OCI-LY7 (cell line): ENCODE data around the gene MAPRE2. TPM values are rescaled to one million over a fixed set of nuclear protein-coding genes. Genes with fewer than 3 reads are reported as not detected.

Experiments
- BruUV-seq: library from RNA; stranded (reverse); fragments of 400-500 nt; replicated peaks from 2 replicates; lab custom pipeline; 2021; lab: Mats Ljungman, UMichigan
- CTCF ChIA-PET: fragments of 300-600 bp; sonication (Branson Sonifier 250); formaldehyde crosslinking; loops from one replicate; lab custom pipeline; 2022; ENCODE audit warnings: antibody characterized with exemption; ENCODE audit not compliant: unreplicated experiment; lab: Charles Lee
- POLR2A ChIA-PET: fragments of 300-600 bp; sonication (Branson Sonifier 250); formaldehyde crosslinking; loops from one replicate; lab custom pipeline; 2022; ENCODE audit warnings: antibody characterized with exemption; lab: Charles Lee
- DNase-seq: peaks from one replicate; pipeline ENCODE4 v3.0.0-alpha.2; 2015; ENCODE audit warnings: low spot score
- H2AFZ ChIP-seq: fragments of 200-600 bp; sonication (generic), shearing (Covaris generic); 2 replicates; pipeline ENCODE4 v1.6.1; 2014; ENCODE audit warnings: mild to moderate bottlenecking, antibody characterized with exemption, low read length, moderate library complexity
- H3K27ac ChIP-seq: fragments of 200-600 bp; sonication (generic); 2 replicates; pipeline ENCODE4 v1.5.1; 2014; ENCODE audit warnings: mixed run types, low read depth, mild to moderate bottlenecking, moderate library complexity, low read length, inconsistent platforms; ENCODE audit not compliant: poor library complexity, severe bottlenecking
- H3K36me3 ChIP-seq: fragments of 200-600 bp; sonication (generic); 2 replicates; pipeline ENCODE4 v1.6.1; 2014; ENCODE audit warnings: mild to moderate bottlenecking, antibody characterized with exemption, low read length, moderate library complexity, mixed read lengths; ENCODE audit not compliant: insufficient read depth
- H3K4me1 ChIP-seq: fragments of 200-600 bp; sonication (generic); 2 replicates; pipeline ENCODE4 v1.5.1; 2014; ENCODE audit warnings: mild to moderate bottlenecking, low read length; ENCODE audit not compliant: insufficient read depth, poor library complexity, severe bottlenecking
- H3K4me2 ChIP-seq: fragments of 200-600 bp; sonication (generic); 2 replicates; pipeline ENCODE4 v1.6.1; 2014; ENCODE audit warnings: mild to moderate bottlenecking, low read length
- H3K4me3 ChIP-seq: fragments of 200-600 bp; sonication (generic); 2 replicates; pipeline ENCODE4 v1.5.1; 2014; ENCODE audit warnings: mild to moderate bottlenecking, low read depth, low read length; ENCODE audit not compliant: poor library complexity, severe bottlenecking
- H3K79me2 ChIP-seq: fragments of 200-600 bp; sonication (generic); 2 replicates; pipeline ENCODE4 v1.6.1; 2016; ENCODE audit warnings: low read depth, mild to moderate bottlenecking, low read length, moderate library complexity, mixed read lengths; ENCODE audit not compliant: insufficient read depth
- H3K9me2 ChIP-seq: fragments of 200-600 bp; sonication (generic); 2 replicates; pipeline ENCODE4 v1.6.1; 2016; ENCODE audit warnings: mild to moderate bottlenecking, low read length, mixed read lengths; ENCODE audit not compliant: insufficient read depth
- H3K9me3 ChIP-seq: fragments of 200-600 bp; sonication (generic); 2 replicates; pipeline ENCODE4 v1.6.1; 2014; ENCODE audit warnings: mild to moderate bottlenecking, mixed run types, low read length, mixed read lengths
- H4K20me1 ChIP-seq: fragments of 200-600 bp; sonication (generic); 2 replicates; pipeline ENCODE4 v1.6.1; 2014; ENCODE audit warnings: mild to moderate bottlenecking, antibody characterized with exemption, low read length, moderate library complexity, mixed read lengths; ENCODE audit not compliant: insufficient read depth
- EZH2phosphoT487 ChIP-seq: fragments of 200-600 bp; sonication (generic); IDR thresholded peaks from 2 replicates; pipeline ENCODE4 v1.6.1; 2018; ENCODE audit warnings: low read depth, borderline replicate concordance, mild to moderate bottlenecking, mixed run types, antibody characterized with exemption, low read length, moderate library complexity, mixed read lengths
- intact Hi-C: fragments of 100-400 bp; cut with micrococcal nuclease; formaldehyde crosslinking; loops from one replicate; pipeline ENCODE4 v1.10.0; 2022; ENCODE audit not compliant: unreplicated experiment
- total RNA-seq, 2 experiments: library from RNA; depleted of rRNA in 1 of 2; stranded (reverse); fragments of >200 nt in 1 of 2; shearing (Covaris generic) in 1 of 2; gene quantifications; 2 replicates each; pipeline ENCODE4 v1.2.3, GENCODE V29; 2014 to 2022
- TF ChIP-seq, protein P1 (sequence below): fragments of 200-600 bp; sonication (generic); conservative IDR thresholded peaks from 2 replicates; pipeline ENCODE4 v1.5.1; 2014; ENCODE audit warnings: mild to moderate bottlenecking, antibody characterized with exemption, low read length, moderate library complexity, mixed read lengths

The MAPRE2 gene
- total RNA-seq, 2 experiments from 2014 or later = 17.1 to 35.2 TPM

DNA sequence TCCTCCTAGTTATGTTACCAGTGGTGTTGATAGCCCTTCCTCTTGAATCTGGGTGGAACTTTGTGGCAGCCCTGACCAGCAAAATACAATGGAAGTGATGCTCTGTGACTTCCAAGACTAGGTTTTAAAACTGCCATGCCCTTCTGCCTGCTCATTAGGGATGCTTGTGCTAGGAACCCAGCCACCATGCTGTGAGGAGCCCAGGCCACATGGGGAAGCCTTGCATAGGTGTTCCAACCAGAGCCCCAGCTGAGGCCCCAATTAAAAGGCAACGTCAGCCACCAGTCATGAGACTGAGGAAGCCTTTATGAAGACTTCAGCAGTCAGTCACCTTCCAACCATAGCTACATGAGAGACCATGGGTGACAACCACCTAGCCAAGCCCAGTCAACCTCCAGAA is 14.0 kb upstream of the MAPRE2 start:
- H3K4me3 ChIP-seq = no peak overlapping the region
- no TSS peak for BruUV-seq
- intact Hi-C loops = loop anchor here (5.0 kb wide), 1 partner anchor 115 kb away; no protein-coding TSS in a partner anchor
- H2AFZ ChIP-seq = no peak overlapping the region
- ChIA-PET CTCF (interaction anchor here (0.6 kb wide), 1 partner anchor 59 kb away, joined by 3 read pairs; no protein-coding TSS in a partner anchor), POLR2A (interaction anchor here (1.5 to 2.2 kb wide), 2 partner anchors 18 to 20 kb away, joined by 3 to 7 read pairs; no protein-coding TSS in a partner anchor)
- no peaks in the 10 kb centered on the region for H3K36me3 ChIP-seq
- DNase-seq = no peak
- H3K9me2 ChIP-seq = no peaks in the 10 kb centered on the region
- no peaks in the 10 kb centered on the region for H4K20me1 ChIP-seq
- H3K4me2 ChIP-seq = no peak overlapping the region
- no peaks in the 10 kb centered on the region for H3K79me2 ChIP-seq
- H3K27ac ChIP-seq = no peak overlapping the region
- peaks cover 22% of the 10 kb centered on the region for H3K4me1 ChIP-seq
- H3K9me3 ChIP-seq = no peaks in the 10 kb centered on the region
- TF ChIP-seq EZH2phosphoT487 = no peak
- TF ChIP-seq, protein P1, sequence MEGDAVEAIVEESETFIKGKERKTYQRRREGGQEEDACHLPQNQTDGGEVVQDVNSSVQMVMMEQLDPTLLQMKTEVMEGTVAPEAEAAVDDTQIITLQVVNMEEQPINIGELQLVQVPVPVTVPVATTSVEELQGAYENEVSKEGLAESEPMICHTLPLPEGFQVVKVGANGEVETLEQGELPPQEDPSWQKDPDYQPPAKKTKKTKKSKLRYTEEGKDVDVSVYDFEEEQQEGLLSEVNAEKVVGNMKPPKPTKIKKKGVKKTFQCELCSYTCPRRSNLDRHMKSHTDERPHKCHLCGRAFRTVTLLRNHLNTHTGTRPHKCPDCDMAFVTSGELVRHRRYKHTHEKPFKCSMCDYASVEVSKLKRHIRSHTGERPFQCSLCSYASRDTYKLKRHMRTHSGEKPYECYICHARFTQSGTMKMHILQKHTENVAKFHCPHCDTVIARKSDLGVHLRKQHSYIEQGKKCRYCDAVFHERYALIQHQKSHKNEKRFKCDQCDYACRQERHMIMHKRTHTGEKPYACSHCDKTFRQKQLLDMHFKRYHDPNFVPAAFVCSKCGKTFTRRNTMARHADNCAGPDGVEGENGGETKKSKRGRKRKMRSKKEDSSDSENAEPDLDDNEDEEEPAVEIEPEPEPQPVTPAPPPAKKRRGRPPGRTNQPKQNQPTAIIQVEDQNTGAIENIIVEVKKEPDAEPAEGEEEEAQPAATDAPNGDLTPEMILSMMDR = no peak

DNA sequence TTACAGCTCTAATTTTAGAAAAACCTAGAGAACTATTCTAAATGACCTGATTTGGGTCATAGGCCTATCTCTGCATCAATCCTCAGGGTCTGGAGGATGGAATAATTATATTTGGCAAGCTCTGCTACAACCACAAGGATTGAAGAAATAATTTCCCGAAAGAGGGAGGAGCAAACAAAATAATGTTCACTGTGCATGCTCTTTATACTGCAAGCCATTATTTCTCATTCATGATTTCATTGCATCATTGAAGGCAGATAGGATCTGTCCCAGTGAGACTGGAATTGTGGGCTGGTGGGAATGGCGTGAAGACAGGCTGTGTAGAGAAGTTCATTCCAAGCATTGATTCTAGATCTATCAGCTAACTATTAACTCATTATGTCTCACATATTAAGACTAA is 12.7 kb upstream of the MAPRE2 start:
- no peaks in the 10 kb centered on the region for H3K9me2 ChIP-seq
- no peak overlapping the region for H3K4me3 ChIP-seq
- no peaks in the 10 kb centered on the region for H4K20me1 ChIP-seq
- no peak overlapping the region for H3K27ac ChIP-seq
- H2AFZ ChIP-seq = no peak overlapping the region
- POLR2A ChIA-PET = interaction anchor here (0.6 to 3.2 kb wide), 6 partner anchors 12 to 184 kb away, joined by 3 to 32 read pairs (median 6); partner anchors contain the start of gene MAPRE2
- DNase-seq = no peak
- H3K4me1 ChIP-seq = peaks cover 28% of the 10 kb centered on the region
- intact Hi-C loops = loop anchor here (5.0 kb wide), 1 partner anchor 114 kb away; no protein-coding TSS in a partner anchor
- TF ChIP-seq EZH2phosphoT487 = no peak
- TF ChIP-seq, protein P1 = no peak
- no peaks in the 10 kb centered on the region for H3K79me2 ChIP-seq
- H3K36me3 ChIP-seq = no peaks in the 10 kb centered on the region
- H3K9me3 ChIP-seq = no peaks in the 10 kb centered on the region
- CTCF ChIA-PET = no interaction called here
- BruUV-seq = no TSS peak
- no peak overlapping the region for H3K4me2 ChIP-seq

DNA sequence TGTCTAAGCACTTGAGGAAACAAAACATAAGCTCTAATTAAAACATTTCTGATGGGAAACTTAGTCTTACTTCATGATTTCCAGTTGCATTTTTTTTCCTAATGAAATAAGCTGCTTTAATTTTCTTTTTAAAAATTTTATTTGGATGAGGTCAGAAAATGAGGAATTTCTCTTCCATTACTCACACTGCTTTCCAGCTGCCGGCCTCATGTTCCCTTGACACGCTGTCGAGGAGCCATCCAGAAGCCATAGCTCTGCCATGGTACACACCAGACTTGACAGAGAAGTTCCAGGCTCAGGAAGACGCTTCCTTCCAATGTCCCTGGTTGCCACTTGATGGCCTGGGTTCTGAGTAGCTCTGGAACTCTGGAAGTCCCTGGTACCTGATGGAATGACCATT is 12.1 kb upstream of the MAPRE2 start:
- Histone ChIP-seq H3K4me2 (no peak overlapping the region), H3K9me2 (no peaks in the 10 kb centered on the region), H3K4me3 (no peak overlapping the region), H3K36me3 (no peaks in the 10 kb centered on the region), H3K27ac (no peak overlapping the region), H3K9me3 (no peaks in the 10 kb centered on the region), H3K79me2 (no peaks in the 10 kb centered on the region), H2AFZ (peak overlapping the region; percentile 100; the same call in 1 of the 2 replicates), H3K4me1 (peaks cover 28% of the 10 kb centered on the region), H4K20me1 (no peaks in the 10 kb centered on the region)
- POLR2A ChIA-PET = interaction anchor here (0.8 to 3.2 kb wide), 6 partner anchors 11 to 145 kb away, joined by 3 to 32 read pairs (median 6); partner anchors contain the start of gene MAPRE2
- intact Hi-C loops = loop anchor here (5.0 kb wide), 1 partner anchor 113 kb away; no protein-coding TSS in a partner anchor
- no peak for TF ChIP-seq EZH2phosphoT487
- TF ChIP-seq, protein P1 = no peak
- DNase-seq = no peak
- no TSS peak for BruUV-seq
- CTCF ChIA-PET = no interaction called here
